GM12878 (cell line): ENCODE results near the gene CASP3.

Experiments
- EGR1 ChIP-seq, 2 experiments: IDR thresholded peaks; 1 replicate in 1 of 2; 2 replicates in 1 of 2; pipeline ENCODE4 v1.6.1; 2011 to 2012; ENCODE audit warnings: low read depth in 2 of 2, low read length in 2 of 2, borderline replicate concordance in 1 of 2, mild to moderate bottlenecking in 1 of 2, moderate library complexity in 1 of 2
- EP300 ChIP-seq, 2 experiments: fragments of 150-350 bp in 1 of 2; IDR thresholded peaks; 2 replicates each; pipeline ENCODE4 v1.6.1; 2011 to 2012; ENCODE audit warnings: low read depth in 2 of 2, low read length in 2 of 2, borderline replicate concordance in 1 of 2, improper control_type of control experiment in 1 of 2, inconsistent platforms in 1 of 2; ENCODE audit not compliant: control insufficient read depth in 1 of 2
- MTA2 ChIP-seq: fragments of 450-650 bp; IDR thresholded peaks from 2 replicates; pipeline ENCODE4 v1.6.1; 2016; ENCODE audit warnings: low read depth, mild to moderate bottlenecking, moderate library complexity
- POLR2AphosphoS5 ChIP-seq: IDR thresholded peaks from 2 replicates; pipeline ENCODE4 v1.6.1; 2011; ENCODE audit warnings: mild to moderate bottlenecking, low read length, inconsistent platforms
- TCF7 ChIP-seq: IDR thresholded peaks from 2 replicates; pipeline ENCODE4 v1.6.1; 2014; ENCODE audit warnings: antibody characterized with exemption, borderline replicate concordance
- YY1 ChIP-seq: IDR thresholded peaks from 2 replicates; pipeline ENCODE4 v1.6.1; 2011; ENCODE audit warnings: low read depth, mild to moderate bottlenecking, low read length
- TF ChIP-seq, protein P1 (sequence below), 3 experiments: IDR thresholded peaks in 2 of 3; conservative IDR thresholded peaks in 1 of 3; 2 replicates each; pipeline ENCODE4 v1.5.1; 2011; ENCODE audit warnings: low read depth in 3 of 3, low read length in 3 of 3, mild to moderate bottlenecking in 3 of 3, control low read depth in 2 of 3, moderate library complexity in 2 of 3, inconsistent platforms in 1 of 3, mixed read lengths in 1 of 3; ENCODE audit not compliant: control insufficient read depth in 2 of 3, insufficient read depth in 1 of 3; ENCODE audit errors: extremely low read depth in 1 of 3
- TF ChIP-seq, protein P2 (sequence below): IDR thresholded peaks from 2 replicates; pipeline ENCODE4 v1.6.1; 2012; ENCODE audit warnings: low read depth, low read length, improper control_type of control experiment
- TF ChIP-seq, protein P3 (sequence below): fragments of 450-650 bp; IDR thresholded peaks from 2 replicates; pipeline ENCODE4 v1.6.1; 2018; ENCODE audit warnings: borderline replicate concordance, mild to moderate bottlenecking; ENCODE audit not compliant: partially characterized antibody
- TF ChIP-seq, protein P4 (sequence below): fragments of 450-650 bp; IDR thresholded peaks from 2 replicates; pipeline ENCODE4 v1.6.1; 2014; ENCODE audit warnings: mild to moderate bottlenecking

DNA sequence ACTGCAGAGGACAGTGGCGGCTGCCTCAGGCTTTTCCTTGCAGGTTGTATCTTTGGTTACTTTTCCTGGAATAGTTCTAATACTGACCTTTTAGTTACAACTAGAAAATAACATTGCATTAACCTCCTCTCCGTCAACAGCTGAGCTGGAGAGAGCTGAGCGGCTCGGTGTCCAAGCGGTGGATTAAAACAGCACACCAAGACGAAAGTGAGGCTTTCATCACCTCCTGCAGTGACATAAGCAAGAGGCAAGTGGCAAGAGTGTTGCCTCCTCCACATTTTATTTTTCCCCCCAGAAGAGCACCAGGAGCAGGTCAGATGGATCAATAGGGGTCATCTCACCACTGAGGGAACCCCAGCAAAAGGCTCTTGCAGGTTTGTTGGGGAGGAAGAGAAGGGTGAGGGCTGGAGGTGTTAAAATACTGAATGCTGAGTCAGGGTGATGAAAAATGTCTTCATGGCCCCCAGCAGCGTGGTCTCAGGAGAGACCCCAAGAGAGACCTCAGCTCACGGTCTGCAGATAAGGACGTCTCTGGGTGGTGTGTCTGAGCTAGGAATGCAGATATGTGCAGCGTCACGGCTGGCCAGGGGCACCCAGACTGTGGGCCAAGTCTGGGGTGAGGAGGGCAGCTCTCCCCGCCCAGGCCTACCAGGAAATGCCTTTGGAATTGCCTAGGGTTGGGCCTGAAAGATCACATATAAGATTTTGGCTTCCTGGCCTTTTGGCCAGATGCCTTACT is 50.3 kb downstream of the CASP3 start:
- TF ChIP-seq EP300 (IDR thresholded peaks at IDR 0.05; ENCODE audit: borderline replicate concordance in 1 of 2, control insufficient read depth in 1 of 2, low read depth in 2 of 2, low read length in 2 of 2): no peak
- no peak for TF ChIP-seq EGR1 (IDR thresholded peaks at IDR 0.05; ENCODE audit: borderline replicate concordance in 1 of 2, low read depth in 2 of 2, low read length in 2 of 2)
- TF ChIP-seq, protein P1, sequence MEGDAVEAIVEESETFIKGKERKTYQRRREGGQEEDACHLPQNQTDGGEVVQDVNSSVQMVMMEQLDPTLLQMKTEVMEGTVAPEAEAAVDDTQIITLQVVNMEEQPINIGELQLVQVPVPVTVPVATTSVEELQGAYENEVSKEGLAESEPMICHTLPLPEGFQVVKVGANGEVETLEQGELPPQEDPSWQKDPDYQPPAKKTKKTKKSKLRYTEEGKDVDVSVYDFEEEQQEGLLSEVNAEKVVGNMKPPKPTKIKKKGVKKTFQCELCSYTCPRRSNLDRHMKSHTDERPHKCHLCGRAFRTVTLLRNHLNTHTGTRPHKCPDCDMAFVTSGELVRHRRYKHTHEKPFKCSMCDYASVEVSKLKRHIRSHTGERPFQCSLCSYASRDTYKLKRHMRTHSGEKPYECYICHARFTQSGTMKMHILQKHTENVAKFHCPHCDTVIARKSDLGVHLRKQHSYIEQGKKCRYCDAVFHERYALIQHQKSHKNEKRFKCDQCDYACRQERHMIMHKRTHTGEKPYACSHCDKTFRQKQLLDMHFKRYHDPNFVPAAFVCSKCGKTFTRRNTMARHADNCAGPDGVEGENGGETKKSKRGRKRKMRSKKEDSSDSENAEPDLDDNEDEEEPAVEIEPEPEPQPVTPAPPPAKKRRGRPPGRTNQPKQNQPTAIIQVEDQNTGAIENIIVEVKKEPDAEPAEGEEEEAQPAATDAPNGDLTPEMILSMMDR (IDR thresholded peaks at IDR 0.05 in 2 of 3, conservative IDR thresholded peaks at IDR 0.05 in 1 of 3; ENCODE audit: control insufficient read depth in 2 of 3, extremely low read depth in 1 of 3, insufficient read depth in 1 of 3, low read depth in 3 of 3, low read length in 3 of 3): no peak
- TF ChIP-seq, protein P2, sequence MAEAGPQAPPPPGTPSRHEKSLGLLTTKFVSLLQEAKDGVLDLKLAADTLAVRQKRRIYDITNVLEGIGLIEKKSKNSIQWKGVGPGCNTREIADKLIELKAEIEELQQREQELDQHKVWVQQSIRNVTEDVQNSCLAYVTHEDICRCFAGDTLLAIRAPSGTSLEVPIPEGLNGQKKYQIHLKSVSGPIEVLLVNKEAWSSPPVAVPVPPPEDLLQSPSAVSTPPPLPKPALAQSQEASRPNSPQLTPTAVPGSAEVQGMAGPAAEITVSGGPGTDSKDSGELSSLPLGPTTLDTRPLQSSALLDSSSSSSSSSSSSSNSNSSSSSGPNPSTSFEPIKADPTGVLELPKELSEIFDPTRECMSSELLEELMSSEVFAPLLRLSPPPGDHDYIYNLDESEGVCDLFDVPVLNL: no peak
- TF ChIP-seq, protein P3, sequence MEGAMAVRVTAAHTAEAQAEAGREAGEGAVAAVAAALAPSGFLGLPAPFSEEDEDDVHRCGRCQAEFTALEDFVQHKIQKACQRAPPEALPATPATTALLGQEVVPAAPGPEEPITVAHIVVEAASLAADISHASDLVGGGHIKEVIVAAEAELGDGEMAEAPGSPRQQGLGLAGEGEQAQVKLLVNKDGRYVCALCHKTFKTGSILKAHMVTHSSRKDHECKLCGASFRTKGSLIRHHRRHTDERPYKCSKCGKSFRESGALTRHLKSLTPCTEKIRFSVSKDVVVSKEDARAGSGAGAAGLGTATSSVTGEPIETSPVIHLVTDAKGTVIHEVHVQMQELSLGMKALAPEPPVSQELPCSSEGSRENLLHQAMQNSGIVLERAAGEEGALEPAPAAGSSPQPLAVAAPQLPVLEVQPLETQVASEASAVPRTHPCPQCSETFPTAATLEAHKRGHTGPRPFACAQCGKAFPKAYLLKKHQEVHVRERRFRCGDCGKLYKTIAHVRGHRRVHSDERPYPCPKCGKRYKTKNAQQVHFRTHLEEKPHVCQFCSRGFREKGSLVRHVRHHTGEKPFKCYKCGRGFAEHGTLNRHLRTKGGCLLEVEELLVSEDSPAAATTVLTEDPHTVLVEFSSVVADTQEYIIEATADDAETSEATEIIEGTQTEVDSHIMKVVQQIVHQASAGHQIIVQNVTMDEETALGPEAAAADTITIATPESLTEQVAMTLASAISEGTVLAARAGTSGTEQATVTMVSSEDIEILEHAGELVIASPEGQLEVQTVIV: no peak
- TF ChIP-seq, protein P4, sequence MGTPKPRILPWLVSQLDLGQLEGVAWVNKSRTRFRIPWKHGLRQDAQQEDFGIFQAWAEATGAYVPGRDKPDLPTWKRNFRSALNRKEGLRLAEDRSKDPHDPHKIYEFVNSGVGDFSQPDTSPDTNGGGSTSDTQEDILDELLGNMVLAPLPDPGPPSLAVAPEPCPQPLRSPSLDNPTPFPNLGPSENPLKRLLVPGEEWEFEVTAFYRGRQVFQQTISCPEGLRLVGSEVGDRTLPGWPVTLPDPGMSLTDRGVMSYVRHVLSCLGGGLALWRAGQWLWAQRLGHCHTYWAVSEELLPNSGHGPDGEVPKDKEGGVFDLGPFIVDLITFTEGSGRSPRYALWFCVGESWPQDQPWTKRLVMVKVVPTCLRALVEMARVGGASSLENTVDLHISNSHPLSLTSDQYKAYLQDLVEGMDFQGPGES: no peak
- TF ChIP-seq MTA2: no peak
- no peak for TF ChIP-seq YY1
- TF ChIP-seq POLR2AphosphoS5: no peak
- TF ChIP-seq TCF7: no peak
